NT2/D1 (cell line): ENCODE measurements around the gene CDKL4.

Experiments
- DNase-seq: peaks from one replicate; pipeline ENCODE4 v3.0.0-alpha.2; 2011; ENCODE audit warnings: low read depth, low spot score
- H3K27me3 ChIP-seq: 2 replicates; pipeline ENCODE4 v1.6.0; 2011; ENCODE audit warnings: mild to moderate bottlenecking; ENCODE audit not compliant: insufficient read length, insufficient read depth
- H3K36me3 ChIP-seq: 2 replicates; pipeline ENCODE4 v1.6.1; 2011; ENCODE audit warnings: mild to moderate bottlenecking, low read length, mixed read lengths; ENCODE audit not compliant: insufficient read depth, insufficient read length
- H3K4me1 ChIP-seq: 2 replicates; pipeline ENCODE4 v1.5.1; 2011; ENCODE audit not compliant: insufficient read depth, insufficient read length
- H3K4me3 ChIP-seq: 2 replicates; pipeline ENCODE4 v1.5.1; 2011; ENCODE audit warnings: low read depth; ENCODE audit not compliant: insufficient read length
- H3K9ac ChIP-seq: 2 replicates; pipeline ENCODE4 v1.6.0; 2011; ENCODE audit warnings: low read depth; ENCODE audit not compliant: insufficient read length
- H3K9me3 ChIP-seq: 2 replicates; pipeline ENCODE4 v1.5.1; 2011; ENCODE audit warnings: mild to moderate bottlenecking, low read length; ENCODE audit not compliant: insufficient read depth
- SUZ12 ChIP-seq: IDR thresholded peaks from 2 replicates; pipeline ENCODE4 v1.6.1; 2011; ENCODE audit not compliant: insufficient read length, insufficient read depth; ENCODE audit errors: extremely low read depth
- YY1 ChIP-seq: IDR thresholded peaks from 2 replicates; pipeline ENCODE4 v1.6.1; 2011; ENCODE audit not compliant: insufficient read length, insufficient read depth
- ZNF274 ChIP-seq: IDR thresholded peaks from 2 replicates; pipeline ENCODE4 v1.6.1; 2011; ENCODE audit warnings: mild to moderate bottlenecking, low read depth, low read length

Gene CDKL4

DNA sequence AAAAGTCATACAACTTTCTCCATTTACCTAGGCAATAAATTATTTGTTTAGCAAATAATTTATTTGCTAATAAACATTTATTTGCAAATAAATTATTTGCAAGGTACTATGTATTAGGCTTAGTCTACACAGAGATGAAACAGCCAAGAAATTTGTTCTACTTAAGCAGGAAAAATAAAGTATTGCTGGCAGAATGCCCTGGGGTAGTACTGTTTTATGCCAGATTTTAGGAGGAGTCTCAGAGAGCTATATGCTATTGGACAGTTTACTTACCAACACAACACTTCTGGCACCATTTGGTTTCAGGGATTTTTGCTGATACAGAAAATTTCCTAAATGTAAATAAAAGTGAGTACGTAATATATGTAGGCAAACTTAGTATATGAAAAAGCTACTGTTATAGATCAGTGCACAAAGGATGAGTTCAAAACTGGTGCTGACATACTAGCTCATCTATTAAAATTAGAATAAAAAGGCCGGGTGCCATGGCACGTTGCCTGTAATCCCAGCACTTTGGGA, 23.2 kb upstream of the CDKL4 start:
- H3K9ac ChIP-seq = no peak overlapping the region
- no peaks in the 10 kb centered on the region for H3K4me1 ChIP-seq
- peaks cover 10% of the 10 kb centered on the region for H3K36me3 ChIP-seq
- H3K9me3 ChIP-seq = no peaks in the 10 kb centered on the region
- no peaks in the 10 kb centered on the region for H3K27me3 ChIP-seq
- no peak overlapping the region for H3K4me3 ChIP-seq
- DNase-seq = no peak
- no peak for TF ChIP-seq SUZ12
- TF ChIP-seq ZNF274 = no peak
- no peak for TF ChIP-seq YY1

DNA sequence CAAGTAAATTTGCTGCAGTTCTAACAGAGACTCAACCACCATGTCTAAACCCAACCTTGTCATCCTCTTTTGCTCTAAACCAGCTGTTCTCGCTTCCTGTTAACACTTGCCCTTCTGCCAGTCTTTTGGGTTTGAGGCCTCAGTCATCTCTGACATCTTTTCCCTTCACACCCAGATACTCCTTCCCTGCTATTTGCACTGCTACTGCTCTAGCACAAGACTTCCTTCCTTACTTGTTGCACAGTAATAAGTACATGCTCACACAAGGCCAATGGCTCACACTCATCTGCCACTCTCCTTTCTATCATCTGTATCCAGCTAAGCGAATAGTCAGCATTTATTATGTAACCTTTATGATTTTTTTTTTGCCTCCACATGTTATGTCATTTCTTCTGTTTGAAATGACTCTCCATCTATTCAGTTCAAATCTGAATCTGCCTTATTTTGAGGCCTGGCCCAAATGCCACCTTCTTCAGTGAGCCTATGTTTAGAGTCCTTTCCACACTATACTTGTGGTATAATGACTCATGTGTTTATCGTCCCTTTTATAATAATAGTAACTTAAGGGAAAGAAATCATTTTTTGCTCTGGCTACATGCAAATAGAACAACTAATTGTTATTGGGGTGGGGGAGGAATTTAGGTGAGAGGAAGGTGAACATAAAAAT, 22.5 kb upstream of the CDKL4 start:
- Histone ChIP-seq H3K4me3 (no peak overlapping the region), H3K9ac (no peak overlapping the region)

DNA sequence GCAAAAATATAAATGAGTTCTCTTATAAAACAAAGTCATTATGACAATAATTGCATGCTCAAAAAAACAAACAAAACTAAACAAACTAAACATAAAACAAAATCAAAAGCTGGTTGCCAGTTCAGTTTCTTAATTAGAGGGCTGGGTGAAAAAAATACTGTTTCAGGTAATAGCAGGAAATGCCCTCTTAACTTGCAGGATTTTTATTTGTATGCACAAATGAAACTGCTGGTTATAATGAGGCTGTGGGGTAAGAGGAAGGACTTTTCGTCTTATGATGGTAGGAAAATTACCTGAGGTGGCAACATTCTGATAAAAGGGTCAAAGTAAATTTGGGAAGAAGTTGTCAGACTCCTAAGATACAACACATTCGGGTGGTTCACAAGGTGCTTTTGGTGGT, 21.5 kb upstream of the CDKL4 start:
- Histone ChIP-seq H3K4me3 (no peak overlapping the region), H3K4me1 (no peaks in the 10 kb centered on the region), H3K9ac (no peak overlapping the region), H3K36me3 (peaks cover 5% of the 10 kb centered on the region), H3K9me3 (no peaks in the 10 kb centered on the region), H3K27me3 (no peaks in the 10 kb centered on the region)
- DNase-seq = no peak
- TF ChIP-seq SUZ12 (no peak), ZNF274 (no peak), YY1 (no peak)

More for the DNA sequence above, 22.5 kb upstream of the CDKL4 start:
- no peaks in the 10 kb centered on the region for H3K4me1 ChIP-seq
- no peak for DNase-seq
- no peaks in the 10 kb centered on the region for H3K27me3 ChIP-seq
- H3K36me3 ChIP-seq = peaks cover 7% of the 10 kb centered on the region
- TF ChIP-seq SUZ12 (no peak), YY1 (no peak), ZNF274 (no peak)
- H3K9me3 ChIP-seq = no peaks in the 10 kb centered on the region

DNA sequence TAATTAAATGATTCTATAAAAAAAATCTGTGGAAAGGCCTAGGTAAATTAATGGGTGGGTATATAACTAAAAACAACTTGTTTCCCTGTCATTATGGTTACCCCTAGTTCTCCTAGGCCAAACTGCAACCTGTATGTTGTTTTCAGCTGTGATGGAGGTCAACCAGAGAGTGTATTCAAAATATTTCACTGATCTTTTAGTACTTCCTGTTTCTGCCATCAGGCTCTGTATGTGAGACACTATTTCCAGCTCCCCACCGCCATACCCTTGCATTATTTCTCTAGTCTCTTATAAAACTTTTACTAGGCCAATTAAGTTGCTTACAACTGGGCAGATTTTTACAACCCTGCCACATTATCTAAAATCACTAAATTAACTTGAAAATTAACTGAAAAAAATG, 21.0 kb upstream of the CDKL4 start:
- Histone ChIP-seq H3K9ac (no peak overlapping the region), H3K36me3 (peaks cover 5% of the 10 kb centered on the region), H3K9me3 (no peaks in the 10 kb centered on the region), H3K27me3 (no peaks in the 10 kb centered on the region), H3K4me3 (no peak overlapping the region), H3K4me1 (no peaks in the 10 kb centered on the region)
- no peak for DNase-seq
- TF ChIP-seq SUZ12 = no peak
- no peak for TF ChIP-seq ZNF274
- TF ChIP-seq YY1 = no peak

DNA sequence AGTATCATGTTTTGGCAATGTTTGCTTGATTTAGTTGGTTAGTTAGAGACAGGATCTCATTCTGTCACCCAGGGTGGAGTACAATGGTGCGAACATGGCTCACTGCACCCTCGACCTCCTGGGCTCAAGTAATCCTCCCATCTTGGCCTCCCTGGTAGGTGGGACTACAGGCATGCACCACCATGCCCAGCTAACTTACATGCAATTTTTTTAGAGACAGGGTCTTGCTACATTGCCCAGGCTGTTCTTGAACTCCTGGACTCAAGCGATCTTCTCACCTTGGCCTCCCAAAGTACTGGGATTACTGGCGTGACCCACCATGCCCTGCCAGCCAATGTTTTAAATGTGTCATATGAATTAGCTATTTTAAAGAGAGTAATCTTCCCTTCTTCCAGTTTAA, 16.3 kb upstream of the CDKL4 start:
- Histone ChIP-seq H3K36me3 (peaks cover 10% of the 10 kb centered on the region), H3K9ac (no peak overlapping the region), H3K9me3 (no peaks in the 10 kb centered on the region), H3K4me3 (no peak overlapping the region), H3K4me1 (no peaks in the 10 kb centered on the region), H3K27me3 (no peaks in the 10 kb centered on the region)
- DNase-seq = no peak
- TF ChIP-seq ZNF274 = no peak
- TF ChIP-seq SUZ12 = no peak
- TF ChIP-seq YY1 = no peak

DNA sequence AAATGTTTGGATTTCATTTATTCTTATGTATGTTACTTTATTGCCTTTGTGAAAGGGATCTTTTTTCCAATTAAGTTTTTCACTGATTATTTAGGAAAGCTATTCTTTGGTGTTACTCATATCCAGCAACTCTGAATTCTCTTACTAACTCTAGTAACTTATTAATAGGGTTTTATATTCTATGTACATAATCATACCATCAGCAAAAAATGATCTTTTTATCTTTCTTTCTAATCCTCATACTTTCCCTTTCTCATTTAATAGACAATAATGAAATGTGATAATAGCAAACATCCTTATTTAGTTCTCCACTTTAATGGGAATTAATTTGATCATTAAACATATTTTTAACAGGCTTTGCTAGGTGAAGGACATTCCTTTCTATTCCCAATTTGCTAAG, 12.3 kb upstream of the CDKL4 start:
- no peak overlapping the region for H3K4me3 ChIP-seq
- peaks cover 31% of the 10 kb centered on the region for H3K36me3 ChIP-seq
- peaks cover 14% of the 10 kb centered on the region for H3K9me3 ChIP-seq
- no peaks in the 10 kb centered on the region for H3K27me3 ChIP-seq
- no peak overlapping the region for H3K9ac ChIP-seq
- no peak for TF ChIP-seq ZNF274
- DNase-seq = no peak
- H3K4me1 ChIP-seq = no peaks in the 10 kb centered on the region

DNA sequence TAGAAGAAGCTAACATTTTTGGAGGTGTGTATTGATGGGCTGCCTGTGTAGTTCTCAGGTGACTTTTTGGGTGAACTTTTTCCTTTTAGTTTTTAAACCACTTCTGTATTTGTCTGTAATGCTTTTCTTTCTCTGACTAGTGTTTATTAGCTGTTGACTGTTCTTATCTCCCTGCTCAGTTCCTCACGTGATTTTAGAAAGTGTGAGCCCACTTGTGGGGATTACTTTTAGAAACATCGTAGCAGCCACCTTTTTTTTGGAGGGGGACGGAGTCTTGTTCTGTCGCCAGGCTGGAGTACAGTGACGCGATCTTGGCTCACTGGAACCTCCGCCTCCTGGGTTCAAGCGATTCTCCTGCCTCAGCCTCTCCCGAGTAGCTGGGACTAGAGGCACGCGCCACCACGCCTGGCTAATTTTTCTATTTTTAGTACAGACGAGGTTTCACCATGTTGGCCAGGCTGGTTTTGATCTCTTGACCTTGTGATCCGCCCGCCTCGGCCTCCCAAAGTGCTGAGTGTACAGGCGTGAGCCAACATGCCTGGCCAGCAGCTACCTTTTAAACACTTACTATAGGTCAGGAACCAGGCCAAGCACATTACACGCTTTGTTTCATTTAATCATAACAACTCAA, 9.2 kb upstream of the CDKL4 start:
- no peaks in the 10 kb centered on the region for H3K4me1 ChIP-seq
- DNase-seq = no peak
- peaks cover 38% of the 10 kb centered on the region for H3K36me3 ChIP-seq
- H3K9me3 ChIP-seq = peaks cover 23% of the 10 kb centered on the region
- no peak overlapping the region for H3K9ac ChIP-seq
- H3K27me3 ChIP-seq = no peaks in the 10 kb centered on the region
- TF ChIP-seq SUZ12 (no peak), ZNF274 (no peak), YY1 (no peak)
- H3K4me3 ChIP-seq = no peak overlapping the region
